Calu3 (cell line): ENCODE measurements around the gene DGCR2. TPM values are rescaled to one million over a fixed set of nuclear protein-coding genes. Genes with fewer than 3 reads are reported as not detected.

Experiments
- BruUV-seq: library from RNA; stranded (reverse); fragments of 400-500 nt; replicated peaks from 2 replicates; lab custom pipeline; 2021; lab: Mats Ljungman, UMichigan
- CTCF ChIA-PET: fragments of 300-600 bp; sonication (Branson Sonifier 250); formaldehyde crosslinking; loops from one replicate; lab custom pipeline; 2022; ENCODE audit warnings: antibody characterized with exemption; lab: Charles Lee
- DNase-seq: peaks from one replicate; pipeline ENCODE4 v3.0.0; 2022
- H3K27ac Mint-ChIP-seq: one replicate; pipeline ENCODE4 v1.8.0; 2022; ENCODE audit warnings: mixed read lengths; ENCODE audit not compliant: unreplicated experiment
- H3K27me3 Mint-ChIP-seq: one replicate; pipeline ENCODE4 v1.8.0; 2022; ENCODE audit warnings: mixed read lengths; ENCODE audit not compliant: unreplicated experiment
- H3K36me3 Mint-ChIP-seq: one replicate; pipeline ENCODE4 v1.8.0; 2022; ENCODE audit warnings: mild to moderate bottlenecking, moderate library complexity, mixed read lengths; ENCODE audit not compliant: insufficient read depth, unreplicated experiment
- H3K4me1 Mint-ChIP-seq: one replicate; pipeline ENCODE4 v1.8.0; 2022; ENCODE audit warnings: mild to moderate bottlenecking, low read depth, mixed read lengths; ENCODE audit not compliant: unreplicated experiment
- H3K4me3 Mint-ChIP-seq: one replicate; pipeline ENCODE4 v1.8.0; 2022; ENCODE audit warnings: mild to moderate bottlenecking, low read depth, moderate library complexity, mixed read lengths; ENCODE audit not compliant: unreplicated experiment
- H3K9me3 Mint-ChIP-seq: one replicate; pipeline ENCODE4 v1.8.0; 2022; ENCODE audit warnings: low read depth, mixed read lengths; ENCODE audit not compliant: unreplicated experiment
- intact Hi-C: fragments of 100-400 bp; cut with micrococcal nuclease; formaldehyde crosslinking; loops from one replicate; pipeline ENCODE4 v1.10.0; 2022; ENCODE audit not compliant: unreplicated experiment
- total RNA-seq: library from RNA; stranded (reverse); gene quantifications from 2 replicates; pipeline ENCODE4 v1.2.3, GENCODE V29; 2022
- TF ChIP-seq, protein P1 (sequence below): fragments of 200-600 bp; IDR thresholded peaks from one replicate; pipeline ENCODE4 v1.8.0; 2022; ENCODE audit warnings: antibody characterized with exemption; ENCODE audit not compliant: unreplicated experiment

DGCR2 gene
- total RNA-seq, 1 experiment from 2014 or later = 76.4 TPM

DNA sequence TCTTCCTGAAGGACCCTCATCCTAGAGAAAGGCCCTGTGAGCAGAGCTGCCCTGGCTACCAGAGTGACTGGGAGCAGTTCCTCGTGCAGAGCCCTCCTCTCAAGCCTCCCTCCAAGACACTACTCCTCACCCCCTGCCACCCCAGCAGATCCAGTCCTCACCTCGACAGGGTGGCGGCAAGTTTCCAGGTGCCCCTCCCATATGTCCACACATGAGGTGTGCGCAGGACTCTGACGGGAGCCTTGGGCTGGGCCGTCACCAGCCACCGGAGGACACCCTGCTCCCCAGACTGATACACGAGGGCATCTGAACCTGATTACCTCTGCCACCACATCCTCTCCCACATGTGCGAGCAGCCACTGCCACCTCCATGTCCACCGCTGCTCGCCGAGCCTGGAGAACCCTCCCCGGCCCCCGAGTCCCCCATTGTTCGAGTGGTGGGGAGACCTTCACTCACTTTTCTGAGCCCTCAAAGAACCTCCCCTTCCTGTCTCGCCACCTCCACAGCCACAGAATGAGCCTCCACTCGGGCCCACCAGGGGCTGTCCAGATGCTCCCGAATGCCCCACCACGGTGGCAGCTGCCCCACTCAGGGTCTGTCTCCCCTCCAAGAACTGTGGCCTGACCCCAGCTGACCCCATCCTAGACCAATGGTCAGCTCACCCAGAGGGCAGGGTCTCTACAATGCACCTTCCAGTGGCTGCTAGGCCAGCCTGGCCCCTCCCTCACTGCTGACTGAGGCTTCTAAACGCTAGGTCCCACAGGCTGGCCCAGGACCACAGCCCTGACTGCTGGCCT, 62.5 kb downstream of the DGCR2 start:
- no peak overlapping the region for H3K4me3 Mint-ChIP-seq
- no peak overlapping the region for H3K27ac Mint-ChIP-seq
- TF ChIP-seq, protein P1, sequence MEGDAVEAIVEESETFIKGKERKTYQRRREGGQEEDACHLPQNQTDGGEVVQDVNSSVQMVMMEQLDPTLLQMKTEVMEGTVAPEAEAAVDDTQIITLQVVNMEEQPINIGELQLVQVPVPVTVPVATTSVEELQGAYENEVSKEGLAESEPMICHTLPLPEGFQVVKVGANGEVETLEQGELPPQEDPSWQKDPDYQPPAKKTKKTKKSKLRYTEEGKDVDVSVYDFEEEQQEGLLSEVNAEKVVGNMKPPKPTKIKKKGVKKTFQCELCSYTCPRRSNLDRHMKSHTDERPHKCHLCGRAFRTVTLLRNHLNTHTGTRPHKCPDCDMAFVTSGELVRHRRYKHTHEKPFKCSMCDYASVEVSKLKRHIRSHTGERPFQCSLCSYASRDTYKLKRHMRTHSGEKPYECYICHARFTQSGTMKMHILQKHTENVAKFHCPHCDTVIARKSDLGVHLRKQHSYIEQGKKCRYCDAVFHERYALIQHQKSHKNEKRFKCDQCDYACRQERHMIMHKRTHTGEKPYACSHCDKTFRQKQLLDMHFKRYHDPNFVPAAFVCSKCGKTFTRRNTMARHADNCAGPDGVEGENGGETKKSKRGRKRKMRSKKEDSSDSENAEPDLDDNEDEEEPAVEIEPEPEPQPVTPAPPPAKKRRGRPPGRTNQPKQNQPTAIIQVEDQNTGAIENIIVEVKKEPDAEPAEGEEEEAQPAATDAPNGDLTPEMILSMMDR = no peak
- no peak for DNase-seq
- H3K4me1 Mint-ChIP-seq = no peaks in the 10 kb centered on the region
- H3K36me3 Mint-ChIP-seq = peaks cover 18% of the 10 kb centered on the region
- BruUV-seq = no TSS peak
- no peaks in the 10 kb centered on the region for H3K9me3 Mint-ChIP-seq
- CTCF ChIA-PET = no interaction called here
- no peaks in the 10 kb centered on the region for H3K27me3 Mint-ChIP-seq
- intact Hi-C loops = no loop called here

DNA sequence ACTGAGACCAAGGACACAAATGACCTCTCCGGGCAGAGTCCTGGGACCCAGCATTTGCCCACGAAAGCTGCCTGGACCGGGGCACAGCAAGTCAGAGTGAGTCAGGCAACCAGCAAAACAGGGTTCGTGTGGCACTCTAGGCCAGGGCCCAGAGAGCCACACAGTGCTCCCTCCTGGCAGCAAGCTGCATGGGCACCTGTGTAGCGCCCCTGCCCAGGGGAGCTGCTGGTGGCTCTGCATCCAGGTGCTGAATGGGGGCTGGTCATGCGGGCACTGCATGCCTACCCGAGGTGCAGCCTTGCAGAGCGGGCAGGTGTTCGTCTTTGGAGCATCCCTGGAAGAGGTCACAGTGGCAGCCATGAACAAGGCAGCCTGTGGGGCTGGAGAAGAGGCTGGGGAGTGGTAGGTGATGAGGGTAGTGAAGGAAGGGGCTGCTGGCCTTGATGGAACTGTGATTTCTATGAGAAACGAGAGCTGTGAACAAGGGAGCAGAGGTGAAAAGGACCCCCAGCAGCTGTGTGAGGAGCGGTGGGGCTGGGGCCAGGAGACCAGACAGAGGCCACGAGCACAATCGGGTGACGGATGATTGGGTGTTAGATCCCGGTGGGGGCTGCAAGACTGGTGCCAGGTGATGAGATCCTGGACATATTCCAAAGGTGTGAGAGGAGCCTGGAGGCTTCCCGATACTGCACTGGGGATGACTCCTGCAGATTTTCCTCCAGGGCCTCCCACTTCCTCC, 63.3 kb downstream of the DGCR2 start:
- H3K27me3 Mint-ChIP-seq = no peaks in the 10 kb centered on the region
- CTCF ChIA-PET = no interaction called here
- TF ChIP-seq, protein P1 = no peak
- no peak for DNase-seq
- H3K27ac Mint-ChIP-seq = no peak overlapping the region
- intact Hi-C loops = no loop called here
- no peak overlapping the region for H3K4me3 Mint-ChIP-seq
- BruUV-seq = no TSS peak
- H3K36me3 Mint-ChIP-seq = peaks cover 18% of the 10 kb centered on the region
- no peaks in the 10 kb centered on the region for H3K9me3 Mint-ChIP-seq
- no peaks in the 10 kb centered on the region for H3K4me1 Mint-ChIP-seq

DNA sequence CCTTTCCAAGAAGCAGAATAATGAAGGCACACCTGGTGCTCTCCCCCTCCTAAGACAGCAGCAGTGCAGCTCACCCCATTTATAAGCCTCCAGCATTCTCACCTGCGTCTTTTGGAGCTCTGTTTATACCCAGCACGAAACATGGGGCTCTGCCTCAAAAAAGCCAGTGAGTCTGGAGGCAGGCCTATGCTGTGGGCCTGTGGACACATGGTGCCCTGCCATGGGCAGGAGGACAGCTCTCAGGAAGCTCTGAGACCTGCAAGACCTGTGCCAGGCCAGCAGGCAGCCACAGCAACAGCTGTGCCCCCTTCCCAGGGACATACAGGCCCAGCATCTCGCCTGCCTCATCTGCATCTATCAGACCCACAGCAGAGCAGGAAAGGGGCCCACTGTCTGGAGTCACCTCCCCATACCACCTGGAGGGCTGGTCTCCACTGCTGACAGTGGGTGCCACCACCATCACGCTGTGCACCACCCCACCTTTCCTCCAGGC, 64.2 kb downstream of the DGCR2 start:
- no TSS peak for BruUV-seq
- CTCF ChIA-PET = no interaction called here
- DNase-seq = no peak
- TF ChIP-seq, protein P1 = no peak
- H3K4me1 Mint-ChIP-seq = no peaks in the 10 kb centered on the region
- H3K36me3 Mint-ChIP-seq = peaks cover 25% of the 10 kb centered on the region
- no peak overlapping the region for H3K27ac Mint-ChIP-seq
- H3K9me3 Mint-ChIP-seq = no peaks in the 10 kb centered on the region
- no peaks in the 10 kb centered on the region for H3K27me3 Mint-ChIP-seq
- no peak overlapping the region for H3K4me3 Mint-ChIP-seq
- intact Hi-C loops = no loop called here

DNA sequence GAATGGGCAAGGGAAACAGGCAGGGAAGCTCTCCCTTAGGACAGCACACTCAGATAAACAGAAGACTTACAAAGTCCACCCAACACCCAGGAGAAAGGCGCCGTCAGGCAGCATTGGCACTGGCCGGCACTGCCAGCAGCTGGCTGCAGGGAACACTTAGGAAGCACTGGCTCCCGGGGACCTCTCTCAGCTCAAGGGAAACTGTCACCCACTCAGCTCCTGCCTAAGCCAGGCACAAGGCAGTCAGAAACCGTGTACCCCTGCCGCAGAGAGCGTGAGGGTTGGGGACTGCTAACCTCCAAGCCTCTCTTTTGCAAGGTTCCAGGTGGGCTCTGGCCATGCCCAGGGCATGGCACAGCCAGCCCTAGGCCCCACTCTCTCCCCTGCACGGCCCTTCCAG, 64.7 kb downstream of the DGCR2 start:
- CTCF ChIA-PET = no interaction called here
- no peak for DNase-seq
- H3K36me3 Mint-ChIP-seq = peaks cover 25% of the 10 kb centered on the region
- no TSS peak for BruUV-seq
- intact Hi-C loops = no loop called here
- TF ChIP-seq, protein P1 = no peak
- no peak overlapping the region for H3K27ac Mint-ChIP-seq
- H3K4me1 Mint-ChIP-seq = no peaks in the 10 kb centered on the region
- no peaks in the 10 kb centered on the region for H3K27me3 Mint-ChIP-seq
- no peak overlapping the region for H3K4me3 Mint-ChIP-seq
- H3K9me3 Mint-ChIP-seq = no peaks in the 10 kb centered on the region
